ENCODE measurements around the gene SLC6A13.
"Not testable (repeated sequence)": the region's sequence is repeated elsewhere in the genome, so short reads cannot be mapped to it uniquely, and the experiment has no call there.

The SLC6A13 gene

GRCh38 chr12:232731-233614, 29.7 kb downstream of the SLC6A13 start:
- no peak for DNase-seq

GRCh38 chr12:230925-231671, 31.5 kb downstream of the SLC6A13 start:
- no peak for DNase-seq

- DNase-seq: no peak
Measured at GRCh38 chr12:229441-230191, 33.0 kb downstream of the SLC6A13 start.

- DNase-seq: no peak
Measured at GRCh38 chr12:228846-229200, 33.8 kb downstream of the SLC6A13 start.

GRCh38 chr12:227923-228845, 34.5 kb downstream of the SLC6A13 start:
- no peak for DNase-seq

- DNase-seq: no peak
Measured at GRCh38 chr12:227286-227915, 35.2 kb downstream of the SLC6A13 start.

GRCh38 chr12:226401-226800, 36.2 kb downstream of the SLC6A13 start:
- no peak for DNase-seq

GRCh38 chr12:225012-225411, 37.6 kb downstream of the SLC6A13 start:
- DNase-seq: no peak

- no peak for DNase-seq
Measured at GRCh38 chr12:224330-224729, 38.3 kb downstream of the SLC6A13 start.

GRCh38 chr12:223841-224240, 38.8 kb downstream of the SLC6A13 start:
- no peak for DNase-seq

- DNase-seq: no peak
Measured at GRCh38 chr12:221736-222135, 40.9 kb downstream of the SLC6A13 start.

GRCh38 chr12:220946-221550, 41.6 kb downstream of the SLC6A13 start:
- no peak for DNase-seq

- no peak for DNase-seq
Measured at GRCh38 chr12:220491-220890, 42.1 kb downstream of the SLC6A13 start.

- DNase-seq: peak; percentile 4
Measured at GRCh38 chr12:219891-220352, 42.7 kb downstream of the SLC6A13 start.

- no peak for DNase-seq
Measured at GRCh38 chr12:218728-219590, 43.7 kb downstream of the SLC6A13 start.

GRCh38 chr12:218221-218620, 44.4 kb downstream of the SLC6A13 start:
- DNase-seq: no peak

- DNase-seq: not testable (repeated sequence)
Measured at GRCh38 chr12:217029-217428, 45.6 kb downstream of the SLC6A13 start.

- no peak for DNase-seq
Measured at GRCh38 chr12:215116-215515, 47.5 kb downstream of the SLC6A13 start.

GRCh38 chr12:214003-214741, 48.5 kb downstream of the SLC6A13 start, which contains the start of gene SLC6A12:
Gene SLC6A12, minus strand, starts transcription at chr12:214157. Its CDS starts 4,171 bp downstream, at chr12:209986.
- no peak for DNase-seq

All from CD4-positive, alpha-beta T cell treated with Interleukin-4 for 4 hours (primary cell).